ENCODE measurements around the gene ATPAF1.

DNA sequence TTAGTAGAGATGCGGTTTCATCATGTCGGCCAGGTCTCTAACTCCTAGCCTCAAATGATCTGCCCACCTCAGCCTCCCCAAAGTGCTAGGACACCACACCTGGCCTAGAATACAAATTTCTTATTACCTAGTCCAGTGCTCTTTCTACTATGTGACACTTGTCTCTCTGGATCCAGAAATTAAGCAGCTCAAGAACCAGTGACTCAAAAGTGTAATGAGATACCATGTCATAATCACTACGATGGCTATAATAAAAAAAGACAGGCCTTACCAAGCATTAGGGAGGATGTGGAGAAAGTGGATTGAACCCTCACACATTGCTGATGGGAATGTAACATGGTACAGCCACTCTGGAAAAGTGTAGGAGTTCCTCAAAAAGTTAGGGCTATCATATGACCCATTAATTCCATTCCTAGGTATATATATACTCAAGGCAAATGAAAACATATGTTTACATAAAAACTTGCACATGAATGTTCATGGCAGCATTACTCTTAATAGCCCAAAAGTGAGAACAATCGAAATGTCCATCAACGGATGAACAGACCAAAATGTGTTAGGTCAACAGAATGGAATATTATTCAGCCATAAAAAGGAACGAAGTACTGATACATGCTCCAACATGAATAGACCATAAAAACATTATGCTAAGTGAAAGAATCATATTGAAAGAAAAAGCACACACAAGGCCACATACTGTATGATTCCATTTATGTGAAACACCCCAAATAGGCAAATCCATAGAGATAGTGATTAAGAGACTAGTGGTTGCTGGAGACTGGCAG, 11.8 kb upstream of the ATPAF1 start:
- TF ChIP-seq POLR2A (IDR thresholded peaks at IDR 0.05): no peak
- TF ChIP-seq, protein P1, sequence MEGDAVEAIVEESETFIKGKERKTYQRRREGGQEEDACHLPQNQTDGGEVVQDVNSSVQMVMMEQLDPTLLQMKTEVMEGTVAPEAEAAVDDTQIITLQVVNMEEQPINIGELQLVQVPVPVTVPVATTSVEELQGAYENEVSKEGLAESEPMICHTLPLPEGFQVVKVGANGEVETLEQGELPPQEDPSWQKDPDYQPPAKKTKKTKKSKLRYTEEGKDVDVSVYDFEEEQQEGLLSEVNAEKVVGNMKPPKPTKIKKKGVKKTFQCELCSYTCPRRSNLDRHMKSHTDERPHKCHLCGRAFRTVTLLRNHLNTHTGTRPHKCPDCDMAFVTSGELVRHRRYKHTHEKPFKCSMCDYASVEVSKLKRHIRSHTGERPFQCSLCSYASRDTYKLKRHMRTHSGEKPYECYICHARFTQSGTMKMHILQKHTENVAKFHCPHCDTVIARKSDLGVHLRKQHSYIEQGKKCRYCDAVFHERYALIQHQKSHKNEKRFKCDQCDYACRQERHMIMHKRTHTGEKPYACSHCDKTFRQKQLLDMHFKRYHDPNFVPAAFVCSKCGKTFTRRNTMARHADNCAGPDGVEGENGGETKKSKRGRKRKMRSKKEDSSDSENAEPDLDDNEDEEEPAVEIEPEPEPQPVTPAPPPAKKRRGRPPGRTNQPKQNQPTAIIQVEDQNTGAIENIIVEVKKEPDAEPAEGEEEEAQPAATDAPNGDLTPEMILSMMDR (IDR thresholded peaks at IDR 0.05): no peak
- TF ChIP-seq POLR2AphosphoS5 (IDR thresholded peaks at IDR 0.05): no peak

Measured in stomach (tissue), 4 donors.